ENCODE measurements around the gene SELENOO.
"Not testable (repeated sequence)": the region's sequence is repeated elsewhere in the genome, so short reads cannot be mapped to it uniquely, and the experiment has no call there.

Gene SELENOO

GRCh38 chr22:50200461-50201190 is at the start of gene SELENOO:
SELENOO (plus strand) TSS chr22:50201011; CDS start chr22:50201037, 26 bp downstream.
- peak; percentile 87 to 92 for DNase-seq (ENCODE audit: low read depth in 1 of 2, low spot score in 1 of 2)

- DNase-seq (ENCODE audit: low read depth in 1 of 2, low spot score in 1 of 2) = no peak
Measured at GRCh38 chr22:50151571-50152537, 49.0 kb upstream of the SELENOO start.

DNA sequence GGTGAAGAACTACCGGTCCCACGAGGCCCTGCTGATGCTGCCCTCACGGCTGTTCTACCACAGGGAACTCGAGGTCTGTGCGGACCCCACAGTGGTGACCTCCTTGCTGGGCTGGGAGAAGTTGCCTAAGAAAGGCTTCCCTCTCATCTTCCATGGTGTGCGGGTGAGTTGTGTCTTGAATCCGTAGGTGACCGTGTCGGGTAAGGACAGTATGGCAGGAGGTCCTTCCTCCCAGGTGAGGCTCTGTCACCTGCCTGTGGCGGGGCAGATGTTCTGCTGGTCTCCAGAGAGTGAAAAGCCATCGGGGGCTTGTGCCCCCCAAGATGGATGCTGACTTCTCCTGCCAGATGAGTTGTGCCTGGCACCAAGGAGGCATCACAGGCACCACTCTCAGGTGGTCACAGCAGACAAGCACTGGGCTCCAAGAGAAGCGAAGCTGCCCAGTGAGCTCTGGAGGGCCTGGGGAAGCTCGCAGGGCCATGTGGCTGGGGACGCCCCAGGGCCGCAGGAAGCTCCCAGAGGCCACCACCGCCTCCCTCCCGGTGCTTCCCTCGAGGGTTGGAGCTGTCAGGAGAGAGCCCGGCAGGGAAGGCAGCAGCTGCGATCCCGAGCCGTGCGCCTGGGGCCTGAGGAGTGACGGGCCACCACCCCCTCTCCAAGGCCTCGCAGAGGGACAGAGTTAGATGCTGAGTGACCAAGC is 47.6 kb upstream of the SELENOO start:
- DNase-seq (ENCODE audit: low read depth in 1 of 2, low spot score in 1 of 2) = no peak

DNA sequence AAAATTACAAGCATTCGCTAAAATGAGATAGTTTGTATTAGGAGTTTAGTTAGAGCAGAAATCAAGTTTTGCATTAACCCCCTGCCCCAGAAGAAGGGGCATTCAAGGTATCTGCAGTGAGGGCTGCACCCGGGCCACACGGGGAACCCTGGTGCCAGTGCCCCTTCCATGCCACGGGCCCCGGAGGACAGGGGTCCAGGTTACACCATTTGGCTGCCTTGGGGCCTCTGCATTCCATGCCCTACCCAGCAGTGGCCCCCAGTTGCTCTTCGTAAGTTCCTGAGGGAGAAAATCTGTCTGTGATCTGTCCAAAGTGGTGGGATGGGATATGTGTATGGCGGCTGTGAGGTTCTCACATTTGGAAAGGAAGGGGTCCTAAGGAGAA is 47.1 kb upstream of the SELENOO start:
- no peak for DNase-seq (ENCODE audit: low read depth in 1 of 2, low spot score in 1 of 2)

DNA sequence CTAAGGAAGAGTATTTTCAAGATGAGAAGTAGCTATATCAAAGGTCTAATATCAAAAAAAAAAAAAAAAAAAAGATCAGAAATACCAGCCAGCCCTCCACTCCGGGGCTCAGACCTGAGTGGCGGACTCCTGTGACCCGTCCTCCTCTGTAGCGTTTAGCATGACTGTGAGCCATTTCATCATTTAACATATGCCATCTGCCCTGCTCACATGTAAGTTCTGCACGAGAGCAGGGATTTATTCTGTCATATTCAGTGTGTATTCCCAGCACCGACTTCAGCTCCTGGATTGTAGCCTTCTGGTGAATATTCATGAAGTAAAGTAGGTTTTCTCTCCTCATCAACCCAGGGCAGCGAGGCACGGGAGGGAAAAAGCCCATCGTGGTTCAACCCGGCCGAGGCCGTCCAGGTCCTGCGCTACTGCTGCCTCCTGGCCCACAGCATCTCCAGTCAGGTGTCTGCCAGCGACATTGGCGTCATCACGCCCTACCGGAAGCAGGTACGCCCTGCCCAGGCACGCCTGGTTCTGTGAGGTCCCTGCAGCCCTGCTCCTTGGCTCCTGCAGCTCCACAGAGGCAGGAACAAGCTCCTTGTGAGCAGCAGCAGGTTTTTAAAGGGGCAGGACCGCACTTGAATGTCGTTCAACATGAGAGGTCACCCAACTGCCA is 43.0 kb upstream of the SELENOO start:
- DNase-seq (ENCODE audit: low read depth in 1 of 2, low spot score in 1 of 2) = no peak

- no peak for DNase-seq (ENCODE audit: low read depth in 1 of 2, low spot score in 1 of 2)
Measured at GRCh38 chr22:50160947-50161346, 39.9 kb upstream of the SELENOO start.

DNA sequence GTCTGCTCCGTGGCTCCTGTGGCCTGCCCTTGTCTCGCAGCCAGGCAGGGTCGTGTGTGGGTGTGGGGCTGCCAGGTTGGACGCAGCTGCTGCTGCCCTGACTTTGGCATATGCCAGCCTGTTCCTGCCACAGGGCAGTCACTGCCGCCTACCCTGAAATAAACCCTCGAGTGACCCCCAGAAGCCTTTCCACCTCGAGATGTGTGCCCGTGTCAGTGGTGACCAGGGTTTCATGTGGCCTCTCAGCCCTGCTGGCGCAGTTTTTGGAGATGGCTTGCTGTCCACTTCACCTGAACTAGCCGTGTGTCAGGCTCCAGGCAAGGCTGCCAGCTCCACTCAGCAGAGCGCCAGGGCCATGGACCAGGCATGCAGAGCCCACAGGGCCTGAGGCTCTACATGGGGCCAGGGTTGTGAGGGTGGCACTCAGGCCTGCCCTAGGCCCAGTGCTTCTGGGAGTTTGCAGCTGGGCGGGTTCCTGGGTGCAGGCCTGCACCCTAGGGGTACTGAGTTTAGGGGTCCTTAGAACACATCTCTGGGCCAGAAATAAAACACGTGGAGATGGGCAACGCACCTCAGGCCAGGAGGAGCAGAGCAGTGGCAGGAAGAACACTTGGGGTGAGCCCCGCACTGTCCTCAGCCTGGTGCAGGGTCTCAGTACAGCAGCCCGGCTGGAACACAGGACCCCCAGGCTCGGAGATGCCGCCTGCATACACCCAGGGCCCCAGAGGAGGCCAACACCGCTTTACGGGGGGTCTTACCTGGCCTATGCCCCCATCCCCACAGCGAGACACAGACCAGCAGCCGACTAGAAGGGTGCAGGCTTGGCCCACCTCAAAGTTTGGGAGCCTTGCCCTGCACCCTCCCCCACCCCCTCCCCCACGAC is 39.1 kb upstream of the SELENOO start:
- no peak for DNase-seq (ENCODE audit: low read depth in 1 of 2, low spot score in 1 of 2)

GRCh38 chr22:50162391-50162956 is 38.3 kb upstream of the SELENOO start:
- DNase-seq (ENCODE audit: low read depth in 1 of 2, low spot score in 1 of 2) = no peak

DNA sequence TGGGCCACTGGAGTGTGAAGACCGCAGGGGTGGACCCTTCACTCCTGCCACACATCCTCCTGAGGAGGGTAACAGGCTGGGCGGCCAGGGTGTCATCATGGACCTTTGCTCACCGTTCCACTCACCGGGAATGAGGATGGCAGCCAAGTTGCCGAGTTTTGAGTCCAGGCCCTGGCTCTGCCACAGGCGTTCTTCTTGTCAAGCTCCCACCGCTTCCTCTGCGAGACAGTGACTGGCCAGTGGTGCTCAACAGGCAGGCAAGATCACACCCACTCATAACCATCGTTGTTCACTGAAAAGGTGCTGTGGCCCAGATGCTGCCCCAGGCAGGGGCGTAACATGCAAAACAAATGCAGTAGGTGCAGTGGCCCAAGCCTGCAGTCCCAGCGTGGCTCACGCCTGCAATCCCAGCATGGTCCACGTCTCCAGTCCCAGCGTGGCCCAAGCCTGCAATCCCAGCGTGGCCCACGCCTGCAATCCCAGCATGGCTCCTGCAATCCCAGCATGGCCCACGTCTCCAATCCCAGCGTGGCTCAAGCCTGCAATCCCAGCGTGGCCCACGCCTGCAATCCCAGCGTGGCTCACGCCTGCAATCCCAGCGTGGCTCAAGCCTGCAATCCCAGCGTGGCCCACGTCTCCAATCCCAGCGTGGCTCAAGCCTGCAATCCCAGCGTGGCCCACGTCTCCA is 35.2 kb upstream of the SELENOO start:
- no peak for DNase-seq (ENCODE audit: low read depth in 1 of 2, low spot score in 1 of 2)

DNA sequence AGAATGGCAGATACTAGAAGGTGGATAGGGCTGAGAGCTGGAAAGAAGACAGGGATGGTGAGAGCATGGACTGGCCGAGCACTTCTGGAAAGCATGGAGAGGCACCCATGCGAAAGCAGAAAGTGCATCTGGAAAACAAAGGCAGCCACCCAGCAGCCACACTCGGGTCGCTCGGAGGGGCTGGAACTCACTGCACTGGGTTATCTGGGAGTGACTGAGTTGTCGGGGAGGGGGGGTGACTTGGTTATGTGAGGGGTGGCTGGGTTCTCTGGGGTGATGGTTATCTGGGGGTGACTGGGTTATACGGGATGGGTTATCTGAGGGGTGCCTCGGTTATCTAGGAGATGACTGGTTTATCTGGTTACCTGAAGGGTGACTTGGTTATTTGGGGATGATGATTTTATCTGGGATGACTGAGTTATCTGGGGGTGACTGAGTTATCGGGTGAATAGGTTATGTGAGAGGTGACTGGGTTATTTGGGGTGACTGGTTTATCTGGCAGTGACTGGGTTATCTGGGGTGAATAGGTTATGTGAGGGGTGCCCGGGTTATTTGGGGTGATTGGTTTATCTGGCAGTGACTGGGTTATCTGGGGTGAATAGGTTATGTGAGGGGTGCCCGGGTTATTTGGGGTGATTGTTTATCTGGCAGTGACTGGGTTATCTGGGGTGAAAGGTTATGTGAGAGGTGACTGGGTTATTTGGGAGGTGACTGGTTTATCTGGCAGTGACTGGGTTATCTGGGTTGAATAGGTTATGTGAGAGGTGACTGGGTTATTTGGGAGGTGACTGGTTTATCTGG is 32.9 kb upstream of the SELENOO start:
- no peak for DNase-seq (ENCODE audit: low read depth in 1 of 2, low spot score in 1 of 2)

GRCh38 chr22:50168490-50169180 is 32.2 kb upstream of the SELENOO start:
- not testable (repeated sequence) for DNase-seq (ENCODE audit: low read depth in 1 of 2, low spot score in 1 of 2)

- DNase-seq (ENCODE audit: low read depth in 1 of 2, low spot score in 1 of 2) = no peak
Measured at GRCh38 chr22:50169181-50169759, 31.5 kb upstream of the SELENOO start.

GRCh38 chr22:50169774-50170341 is 31.0 kb upstream of the SELENOO start:
- DNase-seq (ENCODE audit: low read depth in 1 of 2, low spot score in 1 of 2) = peak in 1 of 2 donors; percentile 62

GRCh38 chr22:50170453-50171318 is 30.1 kb upstream of the SELENOO start, which contains the start of gene PANX2:
PANX2 (plus strand) TSS chr22:50170731; CDS start chr22:50170731, 0 bp downstream.
- no peak for DNase-seq (ENCODE audit: low read depth in 1 of 2, low spot score in 1 of 2)

DNA sequence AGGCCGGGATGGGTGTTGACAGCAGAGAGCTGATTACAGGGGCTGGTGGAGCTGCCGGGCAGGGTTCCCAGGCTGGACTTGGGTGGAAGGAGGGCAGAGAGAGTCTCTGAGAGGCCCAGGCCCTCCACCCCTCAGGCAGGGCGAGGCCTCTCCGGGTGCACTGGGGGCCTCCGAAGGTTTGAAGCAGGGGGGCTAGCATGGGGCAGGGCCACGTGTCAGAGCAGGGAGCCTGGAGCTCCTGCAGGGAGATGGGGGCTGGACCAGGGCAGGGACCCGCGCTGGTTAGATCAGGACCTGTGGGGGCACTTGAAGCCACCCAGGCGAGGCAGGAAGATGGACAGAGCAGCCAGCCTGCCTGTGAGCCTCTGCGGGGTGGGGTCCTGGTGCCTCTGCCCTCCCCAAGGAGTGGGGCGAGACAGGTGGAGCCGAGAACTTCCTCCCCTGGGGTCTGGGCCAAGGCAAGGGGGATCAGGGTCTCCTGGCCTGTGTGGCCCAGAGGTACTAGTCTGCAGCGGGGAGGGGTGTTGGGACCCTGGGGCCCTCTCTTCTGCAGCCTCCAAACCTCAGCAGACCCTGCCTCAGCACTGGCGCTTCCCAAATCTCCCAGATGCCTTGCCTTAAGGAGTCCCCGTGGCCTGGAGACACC is 29.4 kb upstream of the SELENOO start:
- no peak for DNase-seq (ENCODE audit: low read depth in 1 of 2, low spot score in 1 of 2)
